GM19438 (cell line): ENCODE measurements around the gene KLF2.

ENCODE experiments used
- ATAC-seq: cut with Tn5 transposase; IDR thresholded peaks from one replicate; pipeline ENCODE4 v1.9.1; 2021; ENCODE audit warnings: low read depth; ENCODE audit not compliant: unreplicated experiment

The KLF2 gene

DNA sequence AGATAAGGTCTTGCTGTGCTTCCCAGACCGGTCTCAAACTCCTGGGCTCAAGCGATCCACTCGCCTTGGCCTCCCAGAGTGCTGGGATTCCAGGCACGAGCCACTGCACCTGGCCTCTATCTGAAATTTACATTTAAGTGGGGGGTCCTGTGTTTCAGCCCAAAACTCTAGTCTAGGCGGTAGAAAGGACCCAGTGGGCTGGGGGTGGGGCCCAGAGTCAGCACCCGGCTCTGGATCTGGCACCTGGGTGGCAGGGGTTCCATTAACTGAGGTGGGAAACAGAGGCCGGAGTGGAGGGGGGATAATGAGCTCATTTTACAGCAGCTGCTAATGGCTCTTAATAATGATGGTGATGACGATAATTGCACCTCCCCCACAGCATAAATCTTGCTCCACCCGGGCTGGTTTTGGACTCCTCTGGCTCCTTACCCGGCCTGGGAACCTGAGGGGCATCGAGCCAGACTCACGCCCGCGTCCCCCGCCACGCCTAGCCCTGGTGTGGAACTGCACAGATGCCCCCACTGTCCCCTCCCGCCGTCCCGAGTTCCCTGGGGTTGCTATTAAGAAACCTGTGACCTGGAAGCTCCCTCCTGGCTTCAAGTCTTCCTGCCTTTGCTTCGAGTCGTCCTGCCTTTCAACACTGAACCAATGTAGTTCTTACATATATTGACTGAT lies 17.8 kb upstream of the KLF2 start:
- ATAC-seq = no peak

- no peak for ATAC-seq
Observed at GRCh38 chr19:16308081-16308480, 16.5 kb upstream of the KLF2 start.

GRCh38 chr19:16309643-16310042 lies 15.0 kb upstream of the KLF2 start:
- ATAC-seq = no peak

GRCh38 chr19:16315825-16316505 lies 8.7 kb upstream of the KLF2 start:
- no peak for ATAC-seq

- no peak for ATAC-seq
Observed at GRCh38 chr19:16316506-16316882, 8.1 kb upstream of the KLF2 start.

GRCh38 chr19:16319481-16319880 lies 5.1 kb upstream of the KLF2 start:
- no peak for ATAC-seq

DNA sequence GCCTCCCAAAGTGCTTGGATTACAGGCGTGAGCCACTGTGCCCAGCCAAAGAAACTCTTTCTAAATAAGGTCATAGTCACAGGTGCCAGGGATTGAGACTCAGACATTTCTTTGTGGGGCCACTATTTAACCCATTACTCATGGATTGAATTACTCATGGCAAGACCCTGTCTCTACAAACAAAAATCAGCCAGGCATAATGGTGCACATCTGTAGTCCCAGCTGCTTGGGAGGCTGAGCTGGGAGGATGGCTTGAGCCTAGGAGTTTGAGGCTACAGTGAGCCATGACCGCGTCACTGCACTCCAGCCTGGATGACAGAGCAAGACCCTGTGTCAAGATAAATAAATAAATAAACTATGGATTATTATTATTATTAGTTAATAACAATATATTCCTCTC lies 3.6 kb upstream of the KLF2 start:
- no peak for ATAC-seq

GRCh38 chr19:16325161-16325527 lies 518 bp downstream of the KLF2 start:
- ATAC-seq = no peak

- no peak for ATAC-seq
Observed at GRCh38 chr19:16325641-16326400, 1.2 kb downstream of the KLF2 start.

DNA sequence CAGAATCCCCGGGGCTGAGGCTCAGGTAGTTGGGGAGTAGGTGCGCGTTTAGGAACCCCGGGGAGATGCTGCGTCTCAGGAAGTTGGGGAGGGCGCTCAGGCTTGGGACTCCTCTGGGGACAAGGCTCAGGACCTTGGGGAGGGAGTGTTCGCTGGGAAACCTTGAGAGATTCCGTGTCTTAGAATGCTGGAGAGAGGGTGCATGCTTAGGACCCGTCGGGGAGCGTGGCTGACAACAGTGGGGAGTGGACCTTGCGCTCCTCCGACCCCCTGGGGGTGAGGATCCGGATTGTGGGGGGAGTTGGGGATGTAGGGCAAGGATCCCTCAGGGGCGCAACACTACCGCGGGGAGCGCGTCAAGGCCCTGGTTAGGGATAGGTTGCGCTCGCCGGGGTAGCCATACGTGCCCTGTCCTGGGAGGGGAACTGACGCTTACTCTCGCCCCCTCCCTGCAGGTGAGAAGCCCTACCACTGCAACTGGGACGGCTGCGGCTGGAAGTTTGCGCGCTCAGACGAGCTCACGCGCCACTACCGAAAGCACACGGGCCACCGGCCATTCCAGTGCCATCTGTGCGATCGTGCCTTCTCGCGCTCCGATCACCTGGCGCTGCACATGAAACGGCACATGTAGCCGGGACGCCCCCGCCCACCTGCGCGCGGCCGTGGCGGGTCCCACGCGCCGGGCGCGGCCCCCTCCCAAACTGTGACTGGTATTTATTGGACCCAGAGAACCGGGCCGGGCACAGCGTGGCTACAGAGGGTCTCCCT lies 2.0 kb downstream of the KLF2 start:
- no peak for ATAC-seq

- no peak for ATAC-seq
Observed at GRCh38 chr19:16327169-16327475, 2.5 kb downstream of the KLF2 start.

GRCh38 chr19:16327501-16327900 lies 2.9 kb downstream of the KLF2 start:
- ATAC-seq = no peak

DNA sequence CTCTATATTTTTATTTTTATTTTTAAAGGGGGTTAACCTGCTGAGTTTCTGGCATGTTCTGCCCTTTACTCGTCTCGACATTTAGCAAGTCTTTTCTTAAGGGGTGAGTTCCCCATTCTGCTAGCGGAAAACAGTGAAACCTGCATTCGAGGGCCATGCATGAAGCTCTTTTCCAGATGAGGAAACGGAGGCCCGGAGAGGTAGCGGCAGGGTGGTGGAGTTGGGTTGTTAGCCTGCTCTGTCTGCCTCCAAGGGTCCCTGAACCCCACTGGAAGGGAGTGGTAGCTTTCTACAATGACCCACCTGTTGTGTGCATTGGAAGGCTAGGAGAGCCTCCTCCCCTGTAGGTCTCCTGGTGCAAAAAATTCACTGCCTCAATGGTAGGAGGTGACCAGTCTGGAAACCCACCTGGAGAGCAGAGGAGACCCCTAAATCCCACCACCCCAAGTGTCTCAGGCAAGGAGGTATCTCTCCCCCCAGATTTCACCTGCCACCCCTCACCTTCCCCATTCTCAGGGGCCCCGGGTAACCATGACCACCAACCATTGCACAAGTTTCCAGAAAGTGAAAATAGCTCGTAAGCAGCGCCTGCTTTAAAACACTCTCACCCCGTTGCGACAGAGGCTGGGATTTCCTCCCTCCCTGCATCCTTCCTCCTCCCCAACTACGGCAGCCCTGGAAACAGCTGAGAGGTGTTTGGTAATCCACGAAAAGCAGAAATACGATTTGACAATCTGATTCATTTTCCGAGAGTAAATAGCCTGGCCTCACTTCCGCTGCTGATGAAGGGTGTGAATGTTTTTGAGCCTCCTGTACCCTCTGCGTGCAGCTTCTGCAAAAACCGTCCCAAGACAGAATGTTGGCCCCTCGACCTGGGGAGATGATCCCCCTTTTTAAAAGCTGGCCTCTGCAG lies 3.5 kb downstream of the KLF2 start:
- ATAC-seq = no peak

GRCh38 chr19:16328824-16329482 lies 4.3 kb downstream of the KLF2 start:
- ATAC-seq = no peak

DNA sequence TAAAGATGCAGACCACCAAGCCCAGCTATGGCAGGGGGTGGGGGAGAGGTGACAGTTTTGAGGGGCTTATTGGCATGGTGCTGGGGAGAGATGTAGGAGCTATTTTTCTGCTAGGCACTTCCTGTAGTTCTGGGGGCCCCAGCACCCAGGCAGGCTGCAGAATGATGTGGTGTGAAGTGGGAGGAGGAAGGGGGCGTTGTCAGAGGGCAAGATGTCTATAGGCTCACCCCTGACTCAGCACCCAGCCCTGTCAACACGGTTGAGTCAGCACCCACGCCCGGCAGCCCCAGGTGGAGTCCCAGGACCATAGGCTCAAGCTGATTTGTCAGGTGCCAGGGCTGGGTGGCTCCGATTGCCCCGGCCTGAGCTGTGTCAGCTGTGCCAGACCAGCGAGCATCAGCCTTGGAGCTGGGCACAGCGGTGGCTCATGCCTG lies 5.8 kb downstream of the KLF2 start:
- ATAC-seq = no peak

GRCh38 chr19:16330806-16331690 lies 6.4 kb downstream of the KLF2 start:
- ATAC-seq = no peak

DNA sequence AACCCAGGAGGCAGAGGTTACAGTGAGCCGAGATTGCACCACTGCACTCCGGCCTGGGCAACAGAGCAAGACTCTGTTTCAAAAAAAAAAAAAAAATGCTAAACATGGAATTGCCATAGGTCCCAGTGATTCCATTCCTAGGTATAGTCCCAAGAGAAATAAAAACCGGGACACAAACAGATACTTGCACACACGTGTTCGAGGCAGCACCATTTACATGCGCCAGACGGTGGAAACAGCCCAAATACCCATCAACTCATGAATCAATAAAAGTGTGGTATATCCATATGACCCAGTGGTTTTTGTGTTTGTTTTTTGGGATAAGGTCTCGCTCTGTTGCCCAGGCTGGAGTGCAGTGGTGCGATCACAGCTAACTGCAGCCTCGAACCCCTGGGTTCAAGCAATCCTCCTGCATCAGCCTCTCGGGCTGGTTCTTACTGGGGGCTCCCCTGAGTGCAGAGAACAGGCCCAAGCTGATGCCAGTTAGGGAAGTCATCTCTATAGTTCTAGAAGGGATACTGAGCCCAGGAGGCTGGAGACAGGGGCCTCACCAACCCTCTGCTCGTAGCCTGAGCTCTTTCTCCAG lies 8.5 kb downstream of the KLF2 start:
- ATAC-seq = no peak

- no peak for ATAC-seq
Observed at GRCh38 chr19:16334411-16334810, 9.8 kb downstream of the KLF2 start.
